HCT116 (cell line): ENCODE results near the gene TLE3. TPM values are rescaled to one million over a fixed set of nuclear protein-coding genes. Genes with fewer than 3 reads are reported as not detected.

Experiments
- ATAC-seq: fragments of 200-7000 bp; cut with Tn5 transposase; 2 replicates; pipeline ENCODE4 v1.9.1; 2020; ENCODE audit warnings: mild to moderate bottlenecking, moderate library complexity
- BruUV-seq: library from RNA; stranded (reverse); fragments of 400-500 nt; replicated peaks from 2 replicates; lab custom pipeline; 2021; lab: Mats Ljungman, UMichigan
- CTCF ChIA-PET: fragments of 300-600 bp; sonication (Branson Sonifier 250); formaldehyde crosslinking; loops from one replicate; lab custom pipeline; 2021; ENCODE audit warnings: antibody characterized with exemption; lab: Charles Lee
- POLR2A ChIA-PET: fragments of 300-600, 350-600 bp; sonication (Branson Sonifier 250); formaldehyde crosslinking; loops from one replicate; lab custom pipeline; 2021; ENCODE audit warnings: antibody characterized with exemption; lab: Charles Lee
- RAD21 ChIA-PET, 2 experiments: fragments of 300-600 bp; sonication (Branson Sonifier 250); formaldehyde crosslinking; loops; one replicate each; lab custom pipeline; 2023; ENCODE audit warnings: low total read pairs in 2 of 2; ENCODE audit not compliant: uncharacterized antibody in 2 of 2, unreplicated experiment in 2 of 2, low non-redundant PET in 1 of 2; lab: Charles Lee
- DNase-seq: peaks from one replicate; pipeline ENCODE4 v3.0.0-alpha.2; 2010; ENCODE audit warnings: low read depth, low spot score
- H2AFZ ChIP-seq: fragments of 200-600 bp; shearing (Covaris generic), sonication (generic); 2 replicates; pipeline ENCODE4 v1.6.1; 2017; ENCODE audit warnings: low read depth, mixed run types, mixed read lengths, antibody characterized with exemption, low read length; ENCODE audit not compliant: poor library complexity, severe bottlenecking
- H3K27ac ChIP-seq: 2 replicates; pipeline ENCODE4 v1.5.1; 2012; ENCODE audit warnings: low read depth, low read length
- H3K27me3 ChIP-seq: fragments of 200-600 bp; sonication (generic); 2 replicates; pipeline ENCODE4 v1.6.1; 2016; ENCODE audit warnings: mixed run types, low read length, mixed read lengths; ENCODE audit not compliant: insufficient read depth
- H3K36me3 ChIP-seq, 2 experiments: fragments of 200-500 bp in 1 of 2; fragments of 200-600 bp in 1 of 2; sonication (Bioruptor generic) in 1 of 2; sonication (generic) in 1 of 2; 2 replicates each; pipeline versions ENCODE4 v1.5.1 to v1.6.1; 2014 to 2016; ENCODE audit warnings: low read length in 2 of 2, inconsistent platforms in 1 of 2, mixed read lengths in 1 of 2, mixed run types in 1 of 2; ENCODE audit not compliant: insufficient read depth in 2 of 2, control insufficient read depth in 1 of 2
- H3K4me1 ChIP-seq, 2 experiments: fragments of 200-600 bp in 1 of 2; sonication (generic) in 1 of 2; 2 replicates each; pipeline versions ENCODE4 v1.5.1 to v1.6.1; 2012 to 2017; ENCODE audit warnings: low read length in 2 of 2, inconsistent platforms in 1 of 2, mild to moderate bottlenecking in 1 of 2, mixed read lengths in 1 of 2, mixed run types in 1 of 2, moderate library complexity in 1 of 2; ENCODE audit not compliant: insufficient read depth in 2 of 2, control insufficient read depth in 1 of 2
- H3K4me2 ChIP-seq: fragments of 200-600 bp; sonication (generic); 2 replicates; pipeline ENCODE4 v1.6.1; 2017; ENCODE audit warnings: mixed run types, low read length, mixed read lengths
- H3K4me3 ChIP-seq, 2 experiments: fragments of 200-600 bp in 1 of 2; sonication (generic) in 1 of 2; replicated peaks in 1 of 2; 2 replicates each; pipeline ENCODE4 v1.5.1; 2011 to 2016; ENCODE audit warnings: low read length in 2 of 2, control low read depth in 1 of 2, low read depth in 1 of 2, mild to moderate bottlenecking in 1 of 2, mixed read lengths in 1 of 2, mixed run types in 1 of 2
- H3K79me2 ChIP-seq: fragments of 200-600 bp; sonication (generic); 2 replicates; pipeline ENCODE4 v1.6.1; 2017; ENCODE audit warnings: mild to moderate bottlenecking, mixed run types, low read length, moderate library complexity, mixed read lengths; ENCODE audit not compliant: insufficient read depth
- H3K9ac ChIP-seq: fragments of 200-600 bp; sonication (generic); 2 replicates; pipeline ENCODE4 v1.6.1; 2016; ENCODE audit warnings: low read length, mixed read lengths
- H3K9me2 ChIP-seq: fragments of 200-600 bp; sonication (generic), shearing (Covaris generic); 2 replicates; pipeline ENCODE4 v1.6.1; 2017; ENCODE audit warnings: mixed run types, mild to moderate bottlenecking, moderate library complexity; ENCODE audit not compliant: insufficient read depth
- H3K9me3 ChIP-seq, 2 experiments: fragments of 200-500 bp in 1 of 2; fragments of 200-600 bp in 1 of 2; sonication (Bioruptor generic) in 1 of 2; sonication (generic) in 1 of 2; 2 replicates each; pipeline ENCODE4 v1.6.1; 2014 to 2017; ENCODE audit warnings: low read length in 2 of 2, mixed read lengths in 2 of 2, inconsistent platforms in 1 of 2, low read depth in 1 of 2, mild to moderate bottlenecking in 1 of 2, mixed run types in 1 of 2, moderate library complexity in 1 of 2; ENCODE audit not compliant: control insufficient read depth in 1 of 2, insufficient read depth in 1 of 2
- H4K20me1 ChIP-seq: fragments of 200-600 bp; sonication (generic), shearing (Covaris generic); 2 replicates; pipeline ENCODE4 v1.6.1; 2017; ENCODE audit warnings: mixed run types, mild to moderate bottlenecking, moderate library complexity; ENCODE audit not compliant: insufficient read depth
- CEBPB ChIP-seq: IDR thresholded peaks from 2 replicates; pipeline ENCODE4 v1.6.1; 2012; ENCODE audit warnings: low read depth
- EGR1 ChIP-seq: IDR thresholded peaks from 2 replicates; pipeline ENCODE4 v1.6.1; 2012; ENCODE audit warnings: low read depth
- EZH2 ChIP-seq: fragments of 200-600 bp; sonication (generic); IDR thresholded peaks from 2 replicates; pipeline ENCODE4 v1.6.1; 2017; ENCODE audit warnings: antibody characterized with exemption, mixed run types
- FOSL1 ChIP-seq: IDR thresholded peaks from 2 replicates; pipeline ENCODE4 v1.6.1; 2012; ENCODE audit warnings: low read depth
- POLR2A ChIP-seq: IDR thresholded peaks from 2 replicates; pipeline ENCODE4 v1.7.0; 2011; ENCODE audit warnings: borderline replicate concordance; ENCODE audit not compliant: insufficient read depth, insufficient read length; ENCODE audit errors: extremely low read depth
- RAD21 ChIP-seq: IDR thresholded peaks from 2 replicates; pipeline ENCODE4 v1.6.1; 2012; ENCODE audit warnings: low read depth, mild to moderate bottlenecking
- SP1 ChIP-seq: IDR thresholded peaks from 2 replicates; pipeline ENCODE4 v1.6.1; 2012; ENCODE audit warnings: low read depth
- TCF7L2 ChIP-seq: IDR thresholded peaks from 2 replicates; pipeline ENCODE4 v1.7.0; 2011; ENCODE audit warnings: borderline replicate concordance, inconsistent platforms; ENCODE audit not compliant: insufficient read depth, insufficient read length; ENCODE audit errors: extremely low read depth
- ZFX ChIP-seq: fragments of 450-650 bp; IDR thresholded peaks from 2 replicates; pipeline ENCODE4 v1.6.1; 2017
- ZNF274 ChIP-seq: fragments of 200-500 bp; sonication (Bioruptor generic); IDR thresholded peaks from 2 replicates; pipeline ENCODE4 v1.6.1; 2014; ENCODE audit warnings: mild to moderate bottlenecking, low read depth, low read length, inconsistent platforms
- intact Hi-C: fragments of 100-400 bp; cut with micrococcal nuclease; formaldehyde crosslinking; loops from 2 replicates; pipeline ENCODE4 v1.10.0; 2022
- total RNA-seq: library from RNA; stranded (reverse); gene quantifications from one replicate; pipeline ENCODE4 v1.2.1, GENCODE V29; 2021; ENCODE audit not compliant: unreplicated experiment
- TF ChIP-seq, protein P1 (sequence below): IDR thresholded peaks from 2 replicates; pipeline ENCODE4 v1.6.1; 2011; ENCODE audit warnings: mild to moderate bottlenecking, low read length, moderate library complexity; ENCODE audit not compliant: insufficient replicate concordance; ENCODE audit errors: extremely low read depth
- TF ChIP-seq, protein P2 (sequence below): IDR thresholded peaks from 2 replicates; pipeline ENCODE4 v1.6.1; 2012; ENCODE audit warnings: low read depth

The TLE3 gene
- total RNA-seq, 1 experiment from 2014 or later: 53.9 TPM

DNA sequence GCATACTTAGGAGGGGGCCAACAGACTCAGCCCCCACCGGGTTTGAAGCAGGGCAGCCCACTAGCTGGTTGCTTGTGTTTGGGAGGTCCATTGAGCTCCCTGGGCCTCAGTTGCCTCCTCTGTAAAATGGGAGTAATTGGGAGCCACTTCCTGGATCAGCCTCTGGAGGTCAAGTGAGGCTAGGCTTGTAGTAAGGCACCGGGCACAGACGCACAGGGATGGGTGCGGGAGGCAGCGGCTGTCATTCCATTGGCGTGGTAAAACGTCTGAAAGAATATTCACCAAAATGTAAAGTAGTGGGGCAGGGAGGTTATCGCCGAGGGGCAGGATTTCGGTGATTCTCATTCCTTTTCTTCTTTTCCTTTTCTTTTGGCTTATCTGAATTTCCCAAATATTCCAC lies 64.6 kb downstream of the TLE3 start:
- Histone ChIP-seq H3K36me3 (no peaks in the 10 kb centered on the region), H3K4me1 (no peaks in the 10 kb centered on the region), H4K20me1 (no peaks in the 10 kb centered on the region), H3K79me2 (no peaks in the 10 kb centered on the region), H3K9ac (no peak overlapping the region), H3K4me2 (no peak overlapping the region), H3K27me3 (no peaks in the 10 kb centered on the region), H3K9me2 (no peaks in the 10 kb centered on the region), H3K9me3 (no peaks in the 10 kb centered on the region), H3K27ac (no peak overlapping the region), H2AFZ (no peak overlapping the region), H3K4me3 (no peak overlapping the region)
- DNase-seq: no peak
- no TSS peak for BruUV-seq
- ATAC-seq: no peak
- ChIA-PET CTCF (no interaction called here), POLR2A (no interaction called here), RAD21 (no interaction called here)
- TF ChIP-seq FOSL1: no peak
- TF ChIP-seq EZH2: no peak
- TF ChIP-seq, protein P1, sequence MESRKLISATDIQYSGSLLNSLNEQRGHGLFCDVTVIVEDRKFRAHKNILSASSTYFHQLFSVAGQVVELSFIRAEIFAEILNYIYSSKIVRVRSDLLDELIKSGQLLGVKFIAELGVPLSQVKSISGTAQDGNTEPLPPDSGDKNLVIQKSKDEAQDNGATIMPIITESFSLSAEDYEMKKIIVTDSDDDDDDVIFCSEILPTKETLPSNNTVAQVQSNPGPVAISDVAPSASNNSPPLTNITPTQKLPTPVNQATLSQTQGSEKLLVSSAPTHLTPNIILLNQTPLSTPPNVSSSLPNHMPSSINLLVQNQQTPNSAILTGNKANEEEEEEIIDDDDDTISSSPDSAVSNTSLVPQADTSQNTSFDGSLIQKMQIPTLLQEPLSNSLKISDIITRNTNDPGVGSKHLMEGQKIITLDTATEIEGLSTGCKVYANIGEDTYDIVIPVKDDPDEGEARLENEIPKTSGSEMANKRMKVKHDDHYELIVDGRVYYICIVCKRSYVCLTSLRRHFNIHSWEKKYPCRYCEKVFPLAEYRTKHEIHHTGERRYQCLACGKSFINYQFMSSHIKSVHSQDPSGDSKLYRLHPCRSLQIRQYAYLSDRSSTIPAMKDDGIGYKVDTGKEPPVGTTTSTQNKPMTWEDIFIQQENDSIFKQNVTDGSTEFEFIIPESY: no peak
- no peak for TF ChIP-seq ZNF274
- no peak for TF ChIP-seq TCF7L2
- TF ChIP-seq EGR1: no peak
- TF ChIP-seq POLR2A: no peak
- TF ChIP-seq CEBPB: no peak
- TF ChIP-seq, protein P2, sequence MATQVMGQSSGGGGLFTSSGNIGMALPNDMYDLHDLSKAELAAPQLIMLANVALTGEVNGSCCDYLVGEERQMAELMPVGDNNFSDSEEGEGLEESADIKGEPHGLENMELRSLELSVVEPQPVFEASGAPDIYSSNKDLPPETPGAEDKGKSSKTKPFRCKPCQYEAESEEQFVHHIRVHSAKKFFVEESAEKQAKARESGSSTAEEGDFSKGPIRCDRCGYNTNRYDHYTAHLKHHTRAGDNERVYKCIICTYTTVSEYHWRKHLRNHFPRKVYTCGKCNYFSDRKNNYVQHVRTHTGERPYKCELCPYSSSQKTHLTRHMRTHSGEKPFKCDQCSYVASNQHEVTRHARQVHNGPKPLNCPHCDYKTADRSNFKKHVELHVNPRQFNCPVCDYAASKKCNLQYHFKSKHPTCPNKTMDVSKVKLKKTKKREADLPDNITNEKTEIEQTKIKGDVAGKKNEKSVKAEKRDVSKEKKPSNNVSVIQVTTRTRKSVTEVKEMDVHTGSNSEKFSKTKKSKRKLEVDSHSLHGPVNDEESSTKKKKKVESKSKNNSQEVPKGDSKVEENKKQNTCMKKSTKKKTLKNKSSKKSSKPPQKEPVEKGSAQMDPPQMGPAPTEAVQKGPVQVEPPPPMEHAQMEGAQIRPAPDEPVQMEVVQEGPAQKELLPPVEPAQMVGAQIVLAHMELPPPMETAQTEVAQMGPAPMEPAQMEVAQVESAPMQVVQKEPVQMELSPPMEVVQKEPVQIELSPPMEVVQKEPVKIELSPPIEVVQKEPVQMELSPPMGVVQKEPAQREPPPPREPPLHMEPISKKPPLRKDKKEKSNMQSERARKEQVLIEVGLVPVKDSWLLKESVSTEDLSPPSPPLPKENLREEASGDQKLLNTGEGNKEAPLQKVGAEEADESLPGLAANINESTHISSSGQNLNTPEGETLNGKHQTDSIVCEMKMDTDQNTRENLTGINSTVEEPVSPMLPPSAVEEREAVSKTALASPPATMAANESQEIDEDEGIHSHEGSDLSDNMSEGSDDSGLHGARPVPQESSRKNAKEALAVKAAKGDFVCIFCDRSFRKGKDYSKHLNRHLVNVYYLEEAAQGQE: no peak
- no peak for TF ChIP-seq ZFX
- TF ChIP-seq SP1: no peak
- no peak for TF ChIP-seq RAD21
- intact Hi-C loops: no loop called here
